ENCODE results near the gene RBM34.
A peak's percentile ranks its signal among the peaks of the same experiment; 100 is the strongest.
"Not testable (repeated sequence)": the region's sequence is repeated elsewhere in the genome, so short reads cannot be mapped to it uniquely, and the experiment has no call there.

The RBM34 gene

GRCh38 chr1:235161685-235162327, 756 bp upstream of the RBM34 start:
- no peak for DNase-seq (ENCODE audit: low read depth)
- TF ChIP-seq CTCF (IDR thresholded peaks at IDR 0.05; ENCODE audit: insufficient read depth, low read depth, low read length, missing control alignments) = no peak
- H3K4me3 ChIP-seq (ENCODE audit: low read length) = peak overlapping the region; percentile 83

- H3K4me3 ChIP-seq (ENCODE audit: low read length) = peak overlapping the region; percentile 83
- DNase-seq (ENCODE audit: low read depth) = peak; percentile 65
- TF ChIP-seq CTCF (IDR thresholded peaks at IDR 0.05; ENCODE audit: insufficient read depth, low read depth, low read length, missing control alignments) = no peak
Observed at GRCh38 chr1:235160383-235160956, 580 bp downstream of the RBM34 start.

GRCh38 chr1:235159930-235160329, 1.1 kb downstream of the RBM34 start:
- peak; percentile 29 for DNase-seq (ENCODE audit: low read depth)
- H3K4me3 ChIP-seq (ENCODE audit: low read length) = peak overlapping the region; percentile 83

- not testable (repeated sequence) for H3K4me3 ChIP-seq (ENCODE audit: low read length); DNase-seq (ENCODE audit: low read depth)
Observed at GRCh38 chr1:235159284-235159683, 1.8 kb downstream of the RBM34 start.

- no peak for TF ChIP-seq CTCF (IDR thresholded peaks at IDR 0.05; ENCODE audit: insufficient read depth, low read depth, low read length, missing control alignments)
- H3K4me3 ChIP-seq (ENCODE audit: low read length) = no peak overlapping the region
- DNase-seq (ENCODE audit: low read depth) = no peak
Observed at GRCh38 chr1:235158680-235159079, 2.4 kb downstream of the RBM34 start.

GRCh38 chr1:235157150-235157549, 3.9 kb downstream of the RBM34 start:
- no peak for TF ChIP-seq CTCF (IDR thresholded peaks at IDR 0.05; ENCODE audit: insufficient read depth, low read depth, low read length, missing control alignments)
- no peak for DNase-seq (ENCODE audit: low read depth)
- H3K4me3 ChIP-seq (ENCODE audit: low read length) = no peak overlapping the region

- no peak for DNase-seq (ENCODE audit: low read depth)
- TF ChIP-seq CTCF (IDR thresholded peaks at IDR 0.05; ENCODE audit: insufficient read depth, low read depth, low read length, missing control alignments) = no peak
- H3K4me3 ChIP-seq (ENCODE audit: low read length) = no peak overlapping the region
Observed at GRCh38 chr1:235156740-235157139, 4.3 kb downstream of the RBM34 start.

GRCh38 chr1:235156265-235156664, 4.8 kb downstream of the RBM34 start:
- no peak for DNase-seq (ENCODE audit: low read depth)
- no peak for TF ChIP-seq CTCF (IDR thresholded peaks at IDR 0.05; ENCODE audit: insufficient read depth, low read depth, low read length, missing control alignments)
- no peak overlapping the region for H3K4me3 ChIP-seq (ENCODE audit: low read length)
